Kidney epithelial cell (primary cell): Measurements from ENCODE around the gene RAI1. TPM values are rescaled to one million over a fixed set of nuclear protein-coding genes. Genes with fewer than 3 reads are reported as not detected.
A peak's percentile ranks its signal among the peaks of the same experiment; 100 is the strongest.

Experiments
- DNase-seq: peaks from one replicate; pipeline ENCODE4 v3.0.0-alpha.2; 2010; ENCODE audit warnings: low read depth
- H3K27me3 ChIP-seq: 2 replicates; pipeline ENCODE4 v1.6.0; 2011; ENCODE audit warnings: low read length; ENCODE audit not compliant: control insufficient read depth, insufficient read depth
- H3K36me3 ChIP-seq: 2 replicates; pipeline ENCODE4 v1.5.1; 2011; ENCODE audit warnings: low read length; ENCODE audit not compliant: control insufficient read depth, insufficient read depth
- H3K4me3 ChIP-seq: 2 replicates; pipeline ENCODE4 v1.5.1; 2011; ENCODE audit warnings: low read depth, mild to moderate bottlenecking, control low read depth, low read length
- total RNA-seq: library from RNA; depleted of rRNA; stranded (reverse); fragments of >200 nt; gene quantifications from 2 replicates; pipeline ENCODE4 v1.2.3, GENCODE V29; 2015
- TF ChIP-seq, protein P1 (sequence below): IDR thresholded peaks from 2 replicates; pipeline ENCODE4 v1.5.1; 2011; ENCODE audit warnings: mild to moderate bottlenecking, moderate library complexity, low read length, control low read depth, inconsistent platforms; ENCODE audit not compliant: insufficient read depth, poor library complexity, severe bottlenecking

The RAI1 gene
- total RNA-seq, 1 donor from 2014 or later, result 31.3 TPM

DNA sequence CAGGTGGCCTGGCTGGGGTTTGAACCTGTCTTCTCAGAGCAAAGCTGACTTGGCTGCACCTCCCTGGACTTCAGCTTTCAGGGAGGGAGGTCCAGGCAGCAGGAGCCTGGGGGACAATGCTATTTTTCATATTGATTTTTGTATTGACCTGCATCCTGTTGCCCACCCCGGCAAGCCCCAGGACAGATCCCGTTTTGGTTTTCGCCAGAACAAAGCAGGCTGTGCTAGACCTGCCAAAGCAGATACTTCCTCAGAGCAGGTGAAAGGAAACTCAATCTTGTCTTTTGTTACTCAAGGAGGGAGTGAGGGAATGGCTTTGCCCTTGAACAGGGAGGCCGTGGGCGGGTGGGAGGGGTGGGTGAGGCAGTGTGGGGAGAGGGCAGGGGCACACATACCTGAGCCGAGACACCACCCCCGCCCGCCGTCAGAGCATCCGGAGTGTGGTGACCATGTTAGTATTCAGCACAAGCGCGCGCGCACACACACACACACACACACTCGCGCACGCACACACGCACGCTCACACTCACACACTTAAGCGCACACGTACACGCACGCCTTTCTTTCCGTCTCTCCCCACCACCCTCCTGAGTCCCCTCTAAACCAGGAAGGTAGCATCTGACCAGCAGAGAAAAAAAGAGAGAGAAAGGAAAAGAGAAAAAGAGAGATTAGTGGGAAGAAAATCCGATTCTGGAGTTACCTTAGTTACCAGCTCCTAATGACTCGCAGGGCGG lies 59.5 kb downstream of the RAI1 start:
- Histone ChIP-seq H3K36me3 (no peaks in the 10 kb centered on the region), H3K27me3 (no peaks in the 10 kb centered on the region), H3K4me3 (no peak overlapping the region)
- TF ChIP-seq, protein P1, sequence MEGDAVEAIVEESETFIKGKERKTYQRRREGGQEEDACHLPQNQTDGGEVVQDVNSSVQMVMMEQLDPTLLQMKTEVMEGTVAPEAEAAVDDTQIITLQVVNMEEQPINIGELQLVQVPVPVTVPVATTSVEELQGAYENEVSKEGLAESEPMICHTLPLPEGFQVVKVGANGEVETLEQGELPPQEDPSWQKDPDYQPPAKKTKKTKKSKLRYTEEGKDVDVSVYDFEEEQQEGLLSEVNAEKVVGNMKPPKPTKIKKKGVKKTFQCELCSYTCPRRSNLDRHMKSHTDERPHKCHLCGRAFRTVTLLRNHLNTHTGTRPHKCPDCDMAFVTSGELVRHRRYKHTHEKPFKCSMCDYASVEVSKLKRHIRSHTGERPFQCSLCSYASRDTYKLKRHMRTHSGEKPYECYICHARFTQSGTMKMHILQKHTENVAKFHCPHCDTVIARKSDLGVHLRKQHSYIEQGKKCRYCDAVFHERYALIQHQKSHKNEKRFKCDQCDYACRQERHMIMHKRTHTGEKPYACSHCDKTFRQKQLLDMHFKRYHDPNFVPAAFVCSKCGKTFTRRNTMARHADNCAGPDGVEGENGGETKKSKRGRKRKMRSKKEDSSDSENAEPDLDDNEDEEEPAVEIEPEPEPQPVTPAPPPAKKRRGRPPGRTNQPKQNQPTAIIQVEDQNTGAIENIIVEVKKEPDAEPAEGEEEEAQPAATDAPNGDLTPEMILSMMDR, result no peak
- DNase-seq, result no peak

DNA sequence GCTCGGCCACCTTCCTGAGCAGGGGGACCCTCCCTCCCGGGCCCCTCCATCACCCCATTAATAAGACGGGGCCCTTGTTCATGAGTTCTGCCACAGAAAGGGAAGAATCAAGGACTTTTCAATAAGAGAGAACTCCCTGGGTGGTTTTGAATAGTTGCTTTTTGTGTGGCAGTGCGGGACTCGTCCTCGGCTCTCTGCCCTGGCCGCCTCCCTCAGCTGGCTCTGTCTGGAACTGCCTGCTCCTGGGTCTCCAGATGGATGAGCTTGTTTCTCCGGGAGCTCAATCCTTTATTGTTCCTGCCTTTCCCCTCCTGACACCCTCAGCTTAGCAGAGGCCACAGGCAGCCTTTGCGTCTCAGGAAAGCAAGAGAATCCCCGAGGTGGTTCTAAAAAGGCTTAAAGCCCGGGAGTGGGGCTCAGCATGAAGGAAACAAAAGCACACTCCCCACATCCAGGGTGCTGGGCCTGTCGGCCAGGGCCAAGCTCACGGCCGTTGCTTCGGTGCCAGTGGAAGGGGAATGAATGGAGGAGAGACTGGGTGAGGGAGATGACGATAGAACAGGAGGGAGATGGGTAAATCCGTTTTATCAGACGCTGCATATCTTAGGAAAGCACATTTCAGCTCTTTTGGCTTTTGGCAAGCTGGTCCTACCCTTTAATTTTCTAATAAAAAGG lies 60.2 kb downstream of the RAI1 start:
- H3K27me3 ChIP-seq, result no peaks in the 10 kb centered on the region
- TF ChIP-seq, protein P1, result peak; percentile 14
- no peak for DNase-seq

DNA sequence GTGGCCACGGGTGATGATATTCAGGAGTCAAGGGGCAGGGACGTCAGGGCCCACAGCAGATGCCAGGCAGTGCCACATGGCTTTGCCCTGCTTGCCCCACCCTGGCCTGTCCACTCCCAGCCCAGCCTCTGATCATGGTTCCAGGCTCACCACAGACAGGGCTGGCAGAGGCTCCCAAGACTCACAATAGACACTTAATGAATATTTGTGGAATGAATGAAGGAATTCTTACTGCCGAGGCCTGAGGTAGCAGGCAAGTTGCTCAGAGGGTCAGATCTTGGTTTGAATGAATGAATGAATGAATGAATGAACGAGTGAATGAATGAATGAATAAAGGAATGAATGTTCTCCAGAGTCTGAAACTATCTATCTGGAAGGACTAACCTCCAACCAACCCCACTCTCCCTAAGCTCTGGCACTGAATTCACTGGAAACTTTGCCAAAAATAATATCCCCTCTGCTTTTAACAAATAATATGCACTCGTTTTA lies 60.9 kb downstream of the RAI1 start:
- no peak for DNase-seq
- TF ChIP-seq, protein P1, result no peak
- no peaks in the 10 kb centered on the region for H3K27me3 ChIP-seq
- no peak overlapping the region for H3K4me3 ChIP-seq
- no peaks in the 10 kb centered on the region for H3K36me3 ChIP-seq

More for the DNA sequence above, 60.2 kb downstream of the RAI1 start:
- no peak overlapping the region for H3K4me3 ChIP-seq
- H3K36me3 ChIP-seq, result no peaks in the 10 kb centered on the region

DNA sequence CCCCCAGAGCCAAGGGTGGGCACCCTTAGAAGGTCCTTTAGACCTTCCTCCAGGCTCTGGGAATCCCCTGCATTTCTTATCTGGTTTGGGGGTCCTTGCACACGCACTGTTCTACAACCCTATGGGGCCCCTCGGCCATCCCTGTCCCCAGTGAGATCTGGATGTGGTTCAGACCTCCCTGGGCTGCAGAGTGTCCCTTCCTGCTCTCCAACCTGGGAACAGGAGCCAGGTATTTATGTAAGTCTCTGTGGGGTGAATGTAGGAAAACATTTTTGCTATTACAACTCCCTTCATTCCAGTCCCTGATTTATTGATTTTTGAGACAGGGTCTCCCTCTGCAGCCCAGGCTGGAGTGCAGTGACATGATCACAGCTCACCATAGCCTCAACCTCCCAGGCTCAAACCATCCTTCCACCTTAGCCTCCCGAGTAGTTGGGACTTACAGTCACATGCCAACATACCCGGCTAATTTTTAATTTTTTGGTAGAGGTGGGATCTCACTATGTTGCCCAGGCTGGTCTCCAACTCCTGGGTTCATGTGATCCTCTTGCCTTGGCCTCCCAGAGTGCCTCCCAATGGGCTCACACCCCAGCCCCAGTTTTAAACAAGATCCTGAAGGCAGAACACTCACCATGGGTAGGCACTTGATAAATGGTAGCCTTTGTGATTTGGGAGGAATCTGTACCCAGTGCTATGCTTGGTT lies 61.6 kb downstream of the RAI1 start:
- no peak for DNase-seq
- Histone ChIP-seq H3K4me3 (no peak overlapping the region), H3K27me3 (no peaks in the 10 kb centered on the region), H3K36me3 (no peaks in the 10 kb centered on the region)
- TF ChIP-seq, protein P1, result no peak

DNA sequence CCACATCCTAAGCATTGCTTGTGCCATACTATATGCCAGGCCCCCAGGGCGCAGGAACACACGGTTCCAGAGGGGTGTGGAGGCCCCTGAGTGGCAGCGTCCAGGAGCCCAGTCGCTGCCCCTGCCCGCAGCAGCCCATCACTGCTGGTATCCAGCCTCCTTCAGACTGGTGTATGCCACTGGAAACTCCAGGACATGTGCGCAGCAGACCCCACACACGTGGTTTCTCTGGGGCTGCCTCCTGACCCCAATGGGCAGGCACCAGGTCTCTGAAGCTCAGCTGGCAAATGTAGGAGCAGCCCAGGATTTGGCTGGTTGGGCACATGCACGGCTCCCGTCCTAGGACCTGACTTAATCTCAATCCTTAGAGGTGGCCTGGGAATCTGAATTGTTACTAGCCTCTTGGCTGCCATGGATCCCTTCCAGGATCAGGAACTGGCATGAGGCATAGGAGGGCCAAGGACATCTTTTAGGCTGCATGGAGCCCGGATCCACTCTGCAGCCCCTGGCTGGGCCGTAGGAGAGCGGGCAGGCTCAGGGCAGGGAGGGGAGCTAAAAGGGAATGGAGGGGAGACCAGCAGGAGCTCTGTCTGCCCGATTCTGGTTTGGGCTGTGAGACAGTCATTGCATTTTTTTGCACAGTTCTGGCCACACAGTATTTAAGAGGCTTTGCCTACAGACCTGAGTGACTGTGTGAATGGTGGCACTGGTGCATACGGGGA lies 62.3 kb downstream of the RAI1 start:
- no peaks in the 10 kb centered on the region for H3K36me3 ChIP-seq
- TF ChIP-seq, protein P1, result no peak
- DNase-seq, result no peak
- H3K27me3 ChIP-seq, result no peaks in the 10 kb centered on the region
- H3K4me3 ChIP-seq, result no peak overlapping the region
